ENCODE data around the gene DUSP5. TPM values are rescaled to one million over a fixed set of nuclear protein-coding genes. Genes with fewer than 3 reads are reported as not detected.

Gene DUSP5
- polyA plus RNA-seq, 3 donors: 2.0 to 65.3 (median 3.9) TPM

GRCh38 chr10:110509560-110509959, 11.9 kb downstream of the DUSP5 start:
- Histone ChIP-seq H3K27ac (ENCODE audit: low read depth in 1 of 2, low read length in 2 of 2) (no peak overlapping the region), H3K9me3 (replicated peaks in 1 of 2; ENCODE audit: control insufficient read depth in 1 of 2, insufficient read depth in 1 of 2, low read length in 2 of 2) (no peaks in the 10 kb centered on the region), H3K4me1 (ENCODE audit: control insufficient read depth in 1 of 2, insufficient read depth in 2 of 2, low read length in 2 of 2) (peaks cover 20 to 24% of the 10 kb centered on the region in 2 donors), H3K4me3 (replicated peaks in 1 of 3; ENCODE audit: low read depth in 2 of 3, low read length in 3 of 3) (no peak overlapping the region), H3K36me3 (replicated peaks in 1 of 2; ENCODE audit: control insufficient read depth in 1 of 2, insufficient read depth in 2 of 2, low read length in 2 of 2) (peaks cover 0 to 31% of the 10 kb centered on the region in 2 donors), H3K79me2 (ENCODE audit: insufficient read depth, low read length) (no peaks in the 10 kb centered on the region), H3K27me3 (ENCODE audit: control insufficient read depth in 2 of 2, insufficient read depth in 2 of 2, low read length in 2 of 2) (no peaks in the 10 kb centered on the region), H4K20me1 (ENCODE audit: insufficient read depth, low read length) (peaks cover 12% of the 10 kb centered on the region), H2AFZ (ENCODE audit: insufficient read depth, low read depth, low read length, poor library complexity, severe bottlenecking) (no peak overlapping the region), H3K4me2 (replicated peaks; ENCODE audit: extremely low read depth, low read length, poor library complexity, severe bottlenecking) (no peak overlapping the region), H3K9ac (ENCODE audit: insufficient read depth, low read length, poor library complexity, severe bottlenecking) (no peak overlapping the region)
- peaks cover 40 to 71% of the 10 kb centered on the region in 2 donors for H3K36me3 Mint-ChIP-seq
- no peak for TF ChIP-seq CTCF (IDR thresholded peaks at IDR 0.05)
- no peak overlapping the region for H3K4me3 Mint-ChIP-seq
- no peak for DNase-seq
- peaks cover 39% of the 10 kb centered on the region for H3K4me1 Mint-ChIP-seq
- H3K9me3 Mint-ChIP-seq: peaks cover 0 to 5% (median 0%) of the 10 kb centered on the region in 7 donors
- 100% methylated on average over 1 of the region's 2 CpGs for WGBS (ENCODE audit: insufficient coverage)
- H3K27ac Mint-ChIP-seq: no peak overlapping the region
- peaks cover 5 to 7% (median 6%) of the 10 kb centered on the region in 3 donors for H3K27me3 Mint-ChIP-seq (ENCODE audit: low read depth in 3 of 3)
- intact Hi-C loops (cut with micrococcal nuclease): loop anchor here in 1 of 2 donors (10.0 kb wide), 1 partner anchor 435 kb away; no protein-coding TSS in a partner anchor

DNA sequence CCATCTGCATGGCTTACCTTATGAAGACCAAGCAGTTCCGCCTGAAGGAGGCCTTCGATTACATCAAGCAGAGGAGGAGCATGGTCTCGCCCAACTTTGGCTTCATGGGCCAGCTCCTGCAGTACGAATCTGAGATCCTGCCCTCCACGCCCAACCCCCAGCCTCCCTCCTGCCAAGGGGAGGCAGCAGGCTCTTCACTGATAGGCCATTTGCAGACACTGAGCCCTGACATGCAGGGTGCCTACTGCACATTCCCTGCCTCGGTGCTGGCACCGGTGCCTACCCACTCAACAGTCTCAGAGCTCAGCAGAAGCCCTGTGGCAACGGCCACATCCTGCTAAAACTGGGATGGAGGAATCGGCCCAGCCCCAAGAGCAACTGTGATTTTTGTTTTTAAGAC, 12.4 kb downstream of the DUSP5 start:
- Histone ChIP-seq H3K4me1 (ENCODE audit: control insufficient read depth in 1 of 2, insufficient read depth in 2 of 2, low read length in 2 of 2) (peaks cover 14 to 19% of the 10 kb centered on the region in 2 donors), H3K9me3 (replicated peaks in 1 of 2; ENCODE audit: control insufficient read depth in 1 of 2, insufficient read depth in 1 of 2, low read length in 2 of 2) (no peaks in the 10 kb centered on the region), H3K27ac (ENCODE audit: low read depth in 1 of 2, low read length in 2 of 2) (no peak overlapping the region), H4K20me1 (ENCODE audit: insufficient read depth, low read length) (peaks cover 7% of the 10 kb centered on the region), H3K4me3 (replicated peaks in 1 of 3; ENCODE audit: low read depth in 2 of 3, low read length in 3 of 3) (no peak overlapping the region), H2AFZ (ENCODE audit: insufficient read depth, low read depth, low read length, poor library complexity, severe bottlenecking) (no peak overlapping the region), H3K4me2 (replicated peaks; ENCODE audit: extremely low read depth, low read length, poor library complexity, severe bottlenecking) (no peak overlapping the region), H3K9ac (ENCODE audit: insufficient read depth, low read length, poor library complexity, severe bottlenecking) (no peak overlapping the region), H3K36me3 (replicated peaks in 1 of 2; ENCODE audit: control insufficient read depth in 1 of 2, insufficient read depth in 2 of 2, low read length in 2 of 2) (peaks cover 0 to 31% of the 10 kb centered on the region in 2 donors), H3K79me2 (ENCODE audit: insufficient read depth, low read length) (no peaks in the 10 kb centered on the region), H3K27me3 (ENCODE audit: control insufficient read depth in 2 of 2, insufficient read depth in 2 of 2, low read length in 2 of 2) (no peaks in the 10 kb centered on the region)
- intact Hi-C loops (cut with micrococcal nuclease): no loop called here
- no peak for TF ChIP-seq CTCF (IDR thresholded peaks at IDR 0.05)
- Mint-ChIP-seq H3K27ac (no peak overlapping the region), H3K4me3 (no peak overlapping the region), H3K4me1 (peaks cover 34% of the 10 kb centered on the region), H3K27me3 (ENCODE audit: low read depth in 3 of 3) (peaks cover 5 to 7% (median 6%) of the 10 kb centered on the region in 3 donors), H3K9me3 (peaks cover 0 to 5% (median 0%) of the 10 kb centered on the region in 7 donors), H3K36me3 (peaks cover 40 to 66% of the 10 kb centered on the region in 2 donors)
- WGBS (ENCODE audit: insufficient coverage): 98% methylated on average over 9 of the region's 9 CpGs
- no peak for DNase-seq
